Endothelial cell of umbilical vein (primary cell): Measurements from ENCODE around the gene SCLT1. TPM values are rescaled to one million over a fixed set of nuclear protein-coding genes. Genes with fewer than 3 reads are reported as not detected.

Experiments
- BruUV-seq: library from RNA; stranded (reverse); fragments of 400-500 nt; replicated peaks from 2 replicates; lab custom pipeline; 2021; lab: Mats Ljungman, UMichigan
- CTCF ChIA-PET: fragments of 300-600, 350-600 bp; sonication (Branson Sonifier 250); formaldehyde crosslinking; loops from one replicate; lab custom pipeline; 2021; ENCODE audit warnings: antibody characterized with exemption, inconsistent platforms; lab: Charles Lee
- POLR2A ChIA-PET: fragments of 300-600, 350-600 bp; sonication (Branson Sonifier 250); formaldehyde crosslinking; loops from one replicate; lab custom pipeline; 2021; ENCODE audit warnings: antibody characterized with exemption, inconsistent platforms; lab: Charles Lee
- DNase-seq: peaks from one replicate; pipeline ENCODE4 v3.0.0-alpha.2; 2011; ENCODE audit warnings: low read depth, low spot score
- FAIRE-seq: peaks from 2 replicates; lab custom pipeline; 2011; peaks lifted over from hg19 to GRCh38; lab: Jason Lieb, UNC
- H2AFZ ChIP-seq: 2 replicates; pipeline ENCODE4 v1.6.0; 2012; ENCODE audit warnings: low read depth, low read length, control low read depth, inconsistent platforms
- H3K27ac ChIP-seq: 2 replicates; pipeline ENCODE4 v1.5.1; 2011; ENCODE audit warnings: low read depth, mild to moderate bottlenecking, control low read depth, low read length, moderate library complexity; ENCODE audit not compliant: insufficient read depth
- H3K27me3 ChIP-seq, 2 experiments: 2 replicates each; pipeline versions ENCODE4 v1.6.0 to v1.6.1; 2011; ENCODE audit warnings: low read length in 2 of 2, mixed read lengths in 1 of 2; ENCODE audit not compliant: control insufficient read depth in 2 of 2, insufficient read depth in 2 of 2
- H3K36me3 ChIP-seq, 2 experiments: 2 replicates in 1 of 2; 3 replicates in 1 of 2; pipeline ENCODE4 v1.5.1; 2011; ENCODE audit warnings: low read length in 2 of 2, mild to moderate bottlenecking in 1 of 2, moderate library complexity in 1 of 2; ENCODE audit not compliant: control insufficient read depth in 2 of 2, insufficient read depth in 2 of 2; ENCODE audit errors: extremely low read depth in 1 of 2
- H3K4me1 ChIP-seq: 3 replicates; pipeline ENCODE4 v1.5.1; 2011; ENCODE audit warnings: mild to moderate bottlenecking, low read length; ENCODE audit not compliant: control insufficient read depth, insufficient read depth; ENCODE audit errors: extremely low read depth
- H3K4me2 ChIP-seq: 2 replicates; pipeline ENCODE4 v1.6.1; 2011; ENCODE audit warnings: low read length, control low read depth, mixed read lengths; ENCODE audit not compliant: insufficient read depth
- H3K4me3 ChIP-seq, 3 experiments: fragments of 200-600 bp in 1 of 3; sonication (generic), shearing (Covaris generic) in 1 of 3; replicated peaks in 1 of 3; 2 replicates each; pipeline ENCODE4 v1.5.1; 2011 to 2016; ENCODE audit warnings: control low read depth in 3 of 3, low read length in 3 of 3, mild to moderate bottlenecking in 2 of 3, inconsistent platforms in 1 of 3, low read depth in 1 of 3, moderate library complexity in 1 of 3; ENCODE audit not compliant: insufficient read depth in 1 of 3
- H3K79me2 ChIP-seq: 2 replicates; pipeline ENCODE4 v1.6.0; 2012; ENCODE audit warnings: low read length, inconsistent platforms; ENCODE audit not compliant: control insufficient read depth, insufficient read depth
- H3K9ac ChIP-seq: replicated peaks from 2 replicates; pipeline ENCODE3; 2011; ENCODE audit warnings: low read length, control low read depth; ENCODE audit not compliant: insufficient read depth; ENCODE audit errors: extremely low read depth
- H3K9me1 ChIP-seq: replicated peaks from 3 replicates; pipeline ENCODE4 v1.6.0; 2011; ENCODE audit warnings: mild to moderate bottlenecking, low read length; ENCODE audit not compliant: control insufficient read depth, insufficient read depth; ENCODE audit errors: extremely low read depth
- H3K9me3 ChIP-seq: replicated peaks from 2 replicates; pipeline ENCODE4 v1.5.1; 2012; ENCODE audit warnings: low read length, inconsistent platforms; ENCODE audit not compliant: control insufficient read depth, insufficient read depth
- H4K20me1 ChIP-seq: replicated peaks from 2 replicates; pipeline ENCODE3; 2011; ENCODE audit warnings: mild to moderate bottlenecking, low read length; ENCODE audit not compliant: control insufficient read depth, insufficient read depth; ENCODE audit errors: extremely low read depth
- CTCF ChIP-seq, 2 donors: IDR thresholded peaks; 1 replicate in 1 of 2; 2 replicates in 1 of 2; pipeline ENCODE4 v1.5.1; 2011; ENCODE audit warnings: low read length in 2 of 2, mild to moderate bottlenecking in 2 of 2, moderate library complexity in 2 of 2, control low read depth in 1 of 2, inconsistent platforms in 1 of 2, low read depth in 1 of 2; ENCODE audit not compliant: insufficient read depth in 1 of 2; ENCODE audit errors: extremely low read depth in 1 of 2
- FOS ChIP-seq: IDR thresholded peaks from 2 replicates; pipeline ENCODE4 v1.6.1; 2011; ENCODE audit warnings: mild to moderate bottlenecking, low read length, moderate library complexity, borderline replicate concordance; ENCODE audit not compliant: insufficient read depth
- dilution Hi-C: fragments of 300-500 bp; cut with MboI; formaldehyde crosslinking; loops from one replicate; pipeline ENCODE4 v1.15.0; 2019; ENCODE audit warnings: low sequenced_read_pairs; ENCODE audit not compliant: extremely low pct_ligation_motif_present
- intact Hi-C: fragments of 100-400 bp; cut with micrococcal nuclease; formaldehyde crosslinking; loops from one replicate; pipeline ENCODE4 v1.10.0; 2022
- polyA plus RNA-seq, 4 experiments: library from polyadenylated mRNA; depleted of rRNA in 3 of 4; stranded (reverse) in 3 of 4; unstranded in 1 of 4; fragments of >200 nt; gene quantifications; 2 replicates each; pipeline versions ENCODE4 v1.2.1 to v1.2.3, GENCODE V29; 2011 to 2012; ENCODE audit warnings: missing spikeins in 1 of 4
- total RNA-seq: library from RNA; stranded (reverse); gene quantifications from 2 replicates; pipeline ENCODE4 v1.2.3, GENCODE V29; 2021

The SCLT1 gene
- total and polyA plus RNA-seq, 2 donors (not counting 3 experiments of a cell fraction or from before 2014, with no cell fraction given): 3.2 to 14.0 TPM

DNA sequence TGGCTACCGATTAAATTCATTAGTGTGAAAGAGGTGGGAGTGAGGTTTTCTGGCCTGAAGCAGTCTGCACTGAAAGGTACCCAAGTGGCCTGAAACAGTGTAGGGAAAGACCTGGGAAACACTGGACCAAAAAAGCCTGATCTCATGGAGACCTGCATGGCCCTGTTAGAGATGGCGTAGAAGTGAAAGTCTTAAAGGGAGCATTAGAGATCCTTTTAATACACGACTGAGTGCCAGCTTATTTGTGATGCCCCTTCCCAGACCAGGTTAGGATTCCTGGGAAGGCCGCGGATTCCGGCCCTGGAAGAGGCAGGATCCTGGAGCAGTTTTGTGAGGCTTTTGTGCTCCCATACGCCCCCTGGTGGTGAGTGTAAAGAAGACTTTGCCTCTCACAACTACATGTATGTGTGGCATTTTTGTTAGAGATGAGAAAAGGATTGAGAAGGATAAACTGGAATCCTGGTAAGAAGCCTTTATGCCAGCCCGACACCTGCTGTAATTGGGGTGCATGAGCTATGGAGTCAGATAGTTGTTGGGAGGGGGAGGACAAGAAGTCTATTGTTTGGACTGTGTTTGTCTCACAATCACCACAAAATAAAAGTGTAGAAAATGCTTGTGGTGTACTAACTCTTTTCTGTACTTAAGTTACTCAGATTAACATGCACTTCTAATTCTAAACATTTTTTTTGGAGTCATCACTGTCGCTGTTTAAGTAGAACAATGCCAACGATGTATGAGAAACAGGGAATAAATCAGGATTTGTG lies 229.8 kb downstream of the SCLT1 start:
- Histone ChIP-seq H3K4me1 (peaks cover 11% of the 10 kb centered on the region), H3K9ac (no peak overlapping the region), H3K27me3 (no peaks in the 10 kb centered on the region), H3K4me2 (no peak overlapping the region), H3K36me3 (peaks cover 20% of the 10 kb centered on the region in 2 experiments), H2AFZ (no peak overlapping the region), H3K79me2 (no peaks in the 10 kb centered on the region), H3K4me3 (no peak overlapping the region), H3K27ac (no peak overlapping the region), H3K9me3 (no peaks in the 10 kb centered on the region), H4K20me1 (no peaks in the 10 kb centered on the region), H3K9me1 (no peaks in the 10 kb centered on the region)
- intact Hi-C loops: loop anchor here (1.0 to 5.0 kb wide), 11 partner anchors 51 to 672 kb away; no protein-coding TSS in a partner anchor
- CTCF ChIA-PET: interaction anchor here (0.7 to 3.7 kb wide), 12 partner anchors 9 to 795 kb away, joined by 3 to 29 read pairs (median 4); no protein-coding TSS in a partner anchor
- FAIRE-seq: peak; percentile 95
- dilution Hi-C loops: no loop called here
- POLR2A ChIA-PET: no interaction called here
- peak; percentile 81 for DNase-seq
- TF ChIP-seq FOS: no peak
- peak; percentile 78 to 83 for TF ChIP-seq CTCF (IDR thresholded peaks at IDR 0.05; ENCODE audit: extremely low read depth in 1 of 2, insufficient read depth in 1 of 2, low read depth in 1 of 2, low read length in 2 of 2)
- BruUV-seq: no TSS peak
